ENCODE measurements around the gene PLD5.
A peak's percentile ranks its signal among the peaks of the same experiment; 100 is the strongest.
"Not testable (repeated sequence)": the region's sequence is repeated elsewhere in the genome, so short reads cannot be mapped to it uniquely, and the experiment has no call there.

The PLD5 gene

GRCh38 chr1:242162140-242162539 is 362.4 kb downstream of the PLD5 start:
- no peak for DNase-seq (ENCODE audit: low read depth)

- peak; percentile 20 for DNase-seq (ENCODE audit: low read depth)
Observed at GRCh38 chr1:242147096-242147976, 377.2 kb downstream of the PLD5 start.

DNA sequence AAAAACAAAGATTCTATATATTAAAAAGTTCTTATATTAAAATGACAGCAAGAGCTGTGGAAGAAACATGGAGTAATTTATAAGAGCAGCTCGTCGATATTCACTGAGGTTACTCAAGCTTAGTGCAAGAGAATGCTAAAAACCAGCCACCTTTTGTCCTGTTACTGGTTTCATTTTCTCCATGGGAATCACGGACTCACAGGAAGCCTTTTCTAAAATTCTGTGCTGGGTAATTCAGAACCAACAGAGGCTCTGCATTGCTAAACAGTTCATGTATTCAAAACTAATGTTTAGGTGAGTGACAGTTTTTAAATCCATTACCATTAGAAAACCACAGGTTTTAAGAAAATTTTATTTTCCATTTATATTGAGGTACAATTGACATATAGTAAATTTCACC is 377.8 kb downstream of the PLD5 start:
- no peak for DNase-seq (ENCODE audit: low read depth)

GRCh38 chr1:242140836-242141235 is 383.7 kb downstream of the PLD5 start:
- no peak for DNase-seq (ENCODE audit: low read depth)

- no peak for DNase-seq (ENCODE audit: low read depth)
Observed at GRCh38 chr1:242139986-242140385, 384.5 kb downstream of the PLD5 start.

DNA sequence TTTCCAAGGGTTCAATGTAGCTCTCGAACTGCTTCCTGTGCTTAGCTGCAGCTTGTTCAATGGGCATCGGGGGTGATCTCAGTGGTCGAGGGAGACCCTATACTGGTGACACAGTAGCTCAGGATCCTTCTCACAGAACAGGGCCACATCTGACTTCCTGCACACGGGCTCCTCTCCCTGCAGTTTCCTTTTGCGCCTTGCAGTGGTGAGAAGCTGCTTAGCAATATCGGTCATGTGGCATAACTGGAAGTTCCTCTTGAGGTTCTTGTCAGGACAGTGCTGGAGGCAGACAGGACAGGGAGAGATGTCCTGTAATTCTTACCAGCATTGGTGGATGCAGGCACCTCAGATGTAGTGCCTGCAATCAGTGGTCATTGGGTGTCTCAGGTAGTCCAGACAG is 385.1 kb downstream of the PLD5 start:
- DNase-seq (ENCODE audit: low read depth) = no peak

- DNase-seq (ENCODE audit: low read depth) = no peak
Observed at GRCh38 chr1:242133796-242134195, 390.7 kb downstream of the PLD5 start.

GRCh38 chr1:242133351-242133750 is 391.1 kb downstream of the PLD5 start:
- DNase-seq (ENCODE audit: low read depth) = no peak

DNA sequence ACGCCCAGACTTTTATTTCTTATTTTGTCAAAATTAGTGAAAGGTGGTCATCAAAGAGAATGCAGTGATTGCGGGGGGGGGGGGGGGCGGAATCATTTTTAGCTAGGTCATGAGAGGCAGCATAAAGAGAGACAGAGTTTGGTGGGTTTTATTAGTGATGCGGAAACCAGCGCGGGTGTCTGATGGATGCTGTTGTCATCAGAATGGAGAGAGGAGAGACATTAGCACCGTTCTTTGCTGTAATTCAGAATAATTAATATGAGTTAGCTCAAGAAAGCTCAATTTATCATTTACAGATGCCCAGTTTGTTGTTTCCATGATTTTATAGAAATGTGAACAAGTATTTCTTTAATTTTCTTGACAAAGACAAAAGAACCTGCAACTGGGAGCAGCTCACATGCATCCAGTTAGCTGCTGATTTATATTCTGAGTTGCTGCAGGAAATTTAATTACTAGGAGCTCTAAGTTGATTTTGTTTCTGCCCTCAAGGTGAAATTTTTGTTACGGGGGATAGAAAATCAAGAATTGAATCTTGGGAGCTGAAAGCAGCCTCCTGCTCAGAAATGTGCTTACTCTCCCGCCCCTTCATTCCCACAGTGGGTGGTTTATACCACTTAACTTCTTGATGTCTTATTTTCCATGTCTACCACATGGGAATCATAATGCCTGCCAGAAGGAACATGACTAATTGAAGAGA is 392.2 kb downstream of the PLD5 start:
- no peak for DNase-seq (ENCODE audit: low read depth)

GRCh38 chr1:242128951-242129502 is 395.5 kb downstream of the PLD5 start:
- DNase-seq (ENCODE audit: low read depth) = peak; percentile 15

GRCh38 chr1:242120432-242120831 is 404.1 kb downstream of the PLD5 start:
- no peak for DNase-seq (ENCODE audit: low read depth)

DNA sequence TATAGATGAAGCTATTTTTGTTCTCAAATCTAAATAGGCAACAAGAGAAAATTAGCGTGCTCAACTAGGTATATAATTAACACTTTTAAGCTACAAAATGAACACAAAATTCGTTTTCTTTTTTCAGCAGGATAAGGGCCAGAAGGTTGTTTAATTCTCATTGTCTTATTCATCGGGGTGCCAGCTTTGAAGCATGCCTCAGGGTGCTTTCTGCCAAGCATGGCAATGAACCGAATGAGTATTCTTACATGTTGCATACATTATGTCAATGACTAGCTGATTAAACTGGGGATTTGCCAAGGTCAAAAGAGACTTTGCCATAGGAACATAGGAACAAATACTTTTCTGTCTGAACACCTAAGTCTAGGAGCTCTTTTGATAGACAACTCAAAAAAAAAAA is 423.6 kb downstream of the PLD5 start:
- DNase-seq (ENCODE audit: low read depth) = no peak

DNA sequence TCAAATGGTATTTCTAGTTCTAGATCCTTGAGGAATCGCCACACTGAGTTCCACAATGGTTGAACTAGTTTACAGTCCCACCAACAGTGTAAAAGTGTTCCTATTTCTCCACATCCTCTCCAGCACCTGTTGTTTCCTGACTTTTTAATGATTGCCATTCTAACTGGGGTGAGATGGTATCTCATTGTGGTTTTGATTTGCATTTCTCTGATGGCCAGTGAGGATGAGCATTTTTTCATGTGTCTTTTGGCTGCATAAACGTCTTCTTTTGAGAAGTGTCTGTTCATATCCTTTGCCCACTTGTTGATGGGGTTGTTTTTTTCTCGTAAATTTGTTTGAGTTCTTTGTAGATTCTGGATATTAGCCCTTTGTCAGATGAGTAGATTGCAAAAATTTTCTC is 427.2 kb downstream of the PLD5 start:
- not testable (repeated sequence) for DNase-seq (ENCODE audit: low read depth)

GRCh38 chr1:242093116-242093515 is 431.4 kb downstream of the PLD5 start:
- DNase-seq (ENCODE audit: low read depth) = no peak

DNA sequence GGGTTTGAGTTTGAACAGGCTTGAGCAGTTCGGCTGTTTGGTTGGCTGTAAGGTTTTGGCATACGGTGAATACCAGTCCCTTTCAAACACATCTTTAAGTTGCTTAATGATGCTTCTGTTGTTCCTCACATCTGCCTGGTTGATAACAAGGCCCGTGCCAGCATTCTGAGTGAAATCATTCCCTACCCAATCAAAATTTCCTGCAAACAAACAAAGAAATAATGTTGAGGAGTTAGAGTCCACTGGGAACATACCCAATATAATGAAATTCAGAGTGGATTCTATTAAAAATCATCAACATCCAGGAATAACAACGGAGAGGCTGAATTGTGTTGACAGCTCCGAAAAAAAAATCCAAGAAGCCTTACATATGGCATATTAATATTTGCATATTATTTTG is 434.6 kb downstream of the PLD5 start:
- DNase-seq (ENCODE audit: low read depth) = no peak

- no peak for DNase-seq (ENCODE audit: low read depth)
Observed at GRCh38 chr1:242088875-242089274, 435.6 kb downstream of the PLD5 start.

GRCh38 chr1:242086706-242087105 is 437.8 kb downstream of the PLD5 start:
- no peak for DNase-seq (ENCODE audit: low read depth)

DNA sequence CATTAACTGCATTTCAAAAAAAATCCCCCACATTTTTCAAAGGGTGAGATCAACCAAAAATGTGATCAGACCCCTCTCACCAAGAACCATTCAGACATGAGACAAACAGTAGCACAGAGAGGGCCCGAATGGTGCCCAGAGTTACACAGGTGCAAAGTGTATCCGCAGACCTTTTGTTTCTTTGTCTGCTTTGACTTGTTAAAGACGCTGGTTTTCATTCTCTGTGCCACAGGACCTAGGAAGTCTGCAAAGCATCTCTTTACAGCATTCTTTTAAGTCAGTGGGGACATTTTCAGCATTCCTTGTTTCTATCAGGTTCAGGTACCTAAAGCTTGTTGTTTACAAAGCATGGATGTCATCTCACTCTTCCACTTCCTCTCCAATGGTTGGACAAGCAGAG is 438.4 kb downstream of the PLD5 start:
- DNase-seq (ENCODE audit: low read depth) = no peak

- DNase-seq (ENCODE audit: low read depth) = no peak
Observed at GRCh38 chr1:242083742-242084141, 440.8 kb downstream of the PLD5 start.

GRCh38 chr1:242081446-242081845 is 443.1 kb downstream of the PLD5 start:
- peak; percentile 3 for DNase-seq (ENCODE audit: low read depth)

GRCh38 chr1:242065813-242066212 is 458.7 kb downstream of the PLD5 start:
- DNase-seq (ENCODE audit: low read depth) = no peak

GRCh38 chr1:242062271-242062670 is 462.2 kb downstream of the PLD5 start:
- DNase-seq (ENCODE audit: low read depth) = no peak

- DNase-seq (ENCODE audit: low read depth) = no peak
Observed at GRCh38 chr1:242059976-242060375, 464.5 kb downstream of the PLD5 start.

Data from iris pigment epithelial cell (primary cell).